Panc1 (cell line): ENCODE results near the gene RBM5.
"Not testable (repeated sequence)": the region's sequence is repeated elsewhere in the genome, so short reads cannot be mapped to it uniquely, and the experiment has no call there.

Experiments
- CTCF ChIP-seq: fragments of 450-650 bp; IDR thresholded peaks from 2 replicates; pipeline ENCODE4 v1.5.1; 2017; ENCODE audit warnings: mild to moderate bottlenecking
- POLR2AphosphoS5 ChIP-seq: IDR thresholded peaks from 2 replicates; pipeline ENCODE4 v1.6.1; 2012; ENCODE audit warnings: mild to moderate bottlenecking, low read depth, low read length, moderate library complexity
- REST ChIP-seq, 2 experiments: IDR thresholded peaks; 2 replicates each; pipeline ENCODE4 v1.6.1; 2011 to 2012; ENCODE audit warnings: low read depth in 2 of 2, control low read depth in 1 of 2, low read length in 1 of 2, mild to moderate bottlenecking in 1 of 2, moderate library complexity in 1 of 2; ENCODE audit not compliant: insufficient read depth in 1 of 2

GRCh38 chr3:50084951-50085350, 3.8 kb upstream of the RBM5 start:
- not testable (repeated sequence) for TF ChIP-seq CTCF; REST (IDR thresholded peaks at IDR 0.05; ENCODE audit: insufficient read depth in 1 of 2, low read depth in 2 of 2, low read length in 1 of 2); POLR2AphosphoS5
